Effector memory CD4-positive, alpha-beta T cell (primary cell): ENCODE data around the gene S100A16.
A peak's percentile ranks its signal among the peaks of the same experiment; 100 is the strongest.

Experiments
- DNase-seq, 3 donors: peaks; one replicate each; pipeline ENCODE4 v3.0.0-alpha.2; 2020
- H3K27ac ChIP-seq: 2 replicates; pipeline ENCODE4 v1.7.0; 2013; ENCODE audit warnings: mild to moderate bottlenecking, low read length, moderate library complexity; ENCODE audit not compliant: insufficient read depth, poor library complexity, severe bottlenecking
- H3K27me3 ChIP-seq: replicated peaks from 2 replicates; pipeline ENCODE4 v1.7.0; 2013; ENCODE audit warnings: mild to moderate bottlenecking, low read length; ENCODE audit not compliant: insufficient read depth, control insufficient read depth, poor library complexity, severe bottlenecking
- H3K36me3 ChIP-seq: 2 replicates; pipeline ENCODE4 v1.7.0; 2013; ENCODE audit warnings: mild to moderate bottlenecking, low read length, moderate library complexity; ENCODE audit not compliant: control insufficient read depth, insufficient read depth
- H3K4me1 ChIP-seq: 2 replicates; pipeline ENCODE4 v1.7.0; 2013; ENCODE audit warnings: low read length, mild to moderate bottlenecking; ENCODE audit not compliant: control insufficient read depth, insufficient read depth, poor library complexity, severe bottlenecking
- H3K4me3 ChIP-seq: 2 replicates; pipeline ENCODE4 v1.7.0; 2013; ENCODE audit warnings: low read length, low read depth, mild to moderate bottlenecking; ENCODE audit not compliant: insufficient read depth, poor library complexity, severe bottlenecking
- H3K9me3 ChIP-seq: 2 replicates; pipeline ENCODE4 v1.7.0; 2013; ENCODE audit warnings: mild to moderate bottlenecking, low read length, moderate library complexity; ENCODE audit not compliant: control insufficient read depth

The S100A16 gene

GRCh38 chr1:153629343-153629665, 16.4 kb upstream of the S100A16 start:
- Histone ChIP-seq H3K4me3 (no peak overlapping the region), H3K27ac (no peak overlapping the region), H3K9me3 (no peaks in the 10 kb centered on the region), H3K36me3 (no peaks in the 10 kb centered on the region), H3K27me3 (no peaks in the 10 kb centered on the region), H3K4me1 (no peaks in the 10 kb centered on the region)
- no peak for DNase-seq

- Histone ChIP-seq H3K27me3 (no peaks in the 10 kb centered on the region), H3K36me3 (no peaks in the 10 kb centered on the region), H3K9me3 (no peaks in the 10 kb centered on the region), H3K4me1 (no peaks in the 10 kb centered on the region), H3K4me3 (no peak overlapping the region), H3K27ac (no peak overlapping the region)
- no peak for DNase-seq
Observed at GRCh38 chr1:153628638-153629342, 15.9 kb upstream of the S100A16 start.

GRCh38 chr1:153627715-153628626, 15.0 kb upstream of the S100A16 start, which contains the start of gene S100A1:
Gene S100A1, plus strand, starts transcription at chr1:153628434. Its CDS starts 2,088 bp downstream, at chr1:153630522.
- DNase-seq: no peak
- H3K9me3 ChIP-seq: no peaks in the 10 kb centered on the region
- no peaks in the 10 kb centered on the region for H3K4me1 ChIP-seq
- H3K27me3 ChIP-seq: no peaks in the 10 kb centered on the region
- H3K4me3 ChIP-seq: no peak within 1 kb of the TSS
- no peaks in the 10 kb centered on the region for H3K36me3 ChIP-seq
- no peak within 1 kb of the TSS for H3K27ac ChIP-seq

GRCh38 chr1:153626904-153627714, 14.2 kb upstream of the S100A16 start, which contains the start of gene S100A13:
Gene S100A13, minus strand, starts transcription at chr1:153627505. Its CDS starts 1,033 bp downstream, at chr1:153626472.
- no peak for DNase-seq
- Histone ChIP-seq H3K9me3 (no peaks in the 10 kb centered on the region), H3K36me3 (no peaks in the 10 kb centered on the region), H3K27ac (no peak within 1 kb of the TSS), H3K27me3 (no peaks in the 10 kb centered on the region), H3K4me3 (no peak within 1 kb of the TSS), H3K4me1 (no peaks in the 10 kb centered on the region)

GRCh38 chr1:153626477-153626903, 13.6 kb upstream of the S100A16 start:
- Histone ChIP-seq H3K27me3 (no peaks in the 10 kb centered on the region), H3K9me3 (no peaks in the 10 kb centered on the region), H3K36me3 (no peaks in the 10 kb centered on the region), H3K4me3 (no peak overlapping the region), H3K27ac (no peak overlapping the region), H3K4me1 (no peaks in the 10 kb centered on the region)
- no peak for DNase-seq

GRCh38 chr1:153624965-153625611, 12.2 kb upstream of the S100A16 start:
- H3K4me3 ChIP-seq: no peak overlapping the region
- no peaks in the 10 kb centered on the region for H3K9me3 ChIP-seq
- H3K4me1 ChIP-seq: no peaks in the 10 kb centered on the region
- DNase-seq: no peak
- no peaks in the 10 kb centered on the region for H3K36me3 ChIP-seq
- no peaks in the 10 kb centered on the region for H3K27me3 ChIP-seq
- no peak overlapping the region for H3K27ac ChIP-seq

GRCh38 chr1:153623101-153623500, 10.2 kb upstream of the S100A16 start:
- Histone ChIP-seq H3K36me3 (no peaks in the 10 kb centered on the region), H3K4me3 (no peak overlapping the region), H3K4me1 (no peaks in the 10 kb centered on the region), H3K9me3 (no peaks in the 10 kb centered on the region), H3K27me3 (no peaks in the 10 kb centered on the region), H3K27ac (no peak overlapping the region)
- DNase-seq: no peak

- H3K9me3 ChIP-seq: no peaks in the 10 kb centered on the region
- H3K4me1 ChIP-seq: no peaks in the 10 kb centered on the region
- no peak for DNase-seq
- no peaks in the 10 kb centered on the region for H3K36me3 ChIP-seq
- H3K27me3 ChIP-seq: no peaks in the 10 kb centered on the region
- H3K27ac ChIP-seq: no peak overlapping the region
- no peak overlapping the region for H3K4me3 ChIP-seq
Observed at GRCh38 chr1:153619171-153619570, 6.2 kb upstream of the S100A16 start.

- Histone ChIP-seq H3K27ac (no peak overlapping the region), H3K27me3 (no peaks in the 10 kb centered on the region), H3K4me1 (no peaks in the 10 kb centered on the region), H3K36me3 (no peaks in the 10 kb centered on the region), H3K9me3 (no peaks in the 10 kb centered on the region), H3K4me3 (no peak overlapping the region)
- peak in 2 of 3 donors; percentile 19 to 60 for DNase-seq
Observed at GRCh38 chr1:153617663-153618062, 4.7 kb upstream of the S100A16 start.
